ENCODE data around the gene MINDY3.
"Not testable (repeated sequence)": the region's sequence is repeated elsewhere in the genome, so short reads cannot be mapped to it uniquely, and the experiment has no call there.

Gene MINDY3

DNA sequence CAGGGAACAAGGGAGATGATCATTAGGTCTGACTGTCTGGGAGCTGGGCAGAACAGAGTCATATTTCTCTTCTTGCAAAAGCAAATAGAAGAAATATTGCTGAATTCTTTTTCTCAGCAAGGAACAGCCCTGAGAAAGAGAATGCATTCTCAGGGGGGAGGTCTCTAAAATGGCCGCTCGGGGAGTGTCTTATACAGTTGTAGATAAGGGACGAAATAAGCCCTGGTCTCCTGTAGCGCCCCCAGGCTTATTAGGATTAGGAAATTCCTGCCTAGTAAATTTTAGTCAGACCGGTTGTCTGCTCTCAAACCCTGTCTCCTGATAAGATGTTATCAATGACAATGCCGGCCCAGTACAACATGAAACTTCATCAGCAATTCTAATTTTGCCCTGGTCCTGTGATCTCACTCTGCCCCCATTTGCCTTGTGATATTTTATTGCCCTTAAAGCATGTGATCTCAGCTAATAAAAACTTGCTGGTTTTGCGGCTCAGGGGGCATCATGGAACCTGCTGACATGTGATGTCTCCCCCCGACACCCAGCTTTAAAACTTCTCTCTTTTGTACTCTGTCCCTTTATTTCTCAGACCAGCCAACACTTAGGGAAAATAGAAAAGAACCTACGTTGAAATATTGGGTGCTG, 9.8 kb downstream of the MINDY3 start:
- H3K4me3 ChIP-seq (ENCODE audit: low read length); H3K4me1 ChIP-seq (ENCODE audit: insufficient read depth, low read length); H3K27me3 ChIP-seq (ENCODE audit: insufficient read depth, low read length); H2AFZ ChIP-seq (ENCODE audit: low read depth, low read length); H3K9me3 ChIP-seq (ENCODE audit: low read length): not testable (repeated sequence)
- peaks cover 10% of the 10 kb centered on the region for H3K36me3 ChIP-seq (ENCODE audit: insufficient read depth, low read length)

DNA sequence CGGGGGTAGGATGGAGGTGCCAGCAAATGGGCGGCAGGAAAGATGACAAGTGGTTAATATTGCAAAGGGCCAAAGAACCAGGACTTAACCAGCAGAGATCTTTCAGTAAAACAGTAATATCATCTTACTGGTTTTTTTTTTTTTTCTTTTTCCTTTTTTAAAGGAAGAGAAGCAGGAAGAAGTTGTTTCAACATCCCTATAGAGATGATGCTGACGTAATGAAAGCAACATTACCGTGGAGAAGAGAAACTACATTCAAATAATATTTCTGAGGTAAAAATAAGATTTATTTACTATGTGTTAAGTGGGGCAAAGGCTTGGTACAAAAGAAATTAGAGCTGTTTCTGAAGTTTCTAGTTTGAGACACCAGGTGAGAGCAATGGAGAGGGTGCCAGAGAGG, 11.0 kb downstream of the MINDY3 start:
- no peaks in the 10 kb centered on the region for H3K9me3 ChIP-seq (ENCODE audit: low read length)
- no peak overlapping the region for H2AFZ ChIP-seq (ENCODE audit: low read depth, low read length)
- no peak overlapping the region for H3K4me3 ChIP-seq (ENCODE audit: low read length)
- H3K4me1 ChIP-seq (ENCODE audit: insufficient read depth, low read length): no peaks in the 10 kb centered on the region
- peaks cover 9% of the 10 kb centered on the region for H3K36me3 ChIP-seq (ENCODE audit: insufficient read depth, low read length)
- H3K27me3 ChIP-seq (ENCODE audit: insufficient read depth, low read length): no peaks in the 10 kb centered on the region

DNA sequence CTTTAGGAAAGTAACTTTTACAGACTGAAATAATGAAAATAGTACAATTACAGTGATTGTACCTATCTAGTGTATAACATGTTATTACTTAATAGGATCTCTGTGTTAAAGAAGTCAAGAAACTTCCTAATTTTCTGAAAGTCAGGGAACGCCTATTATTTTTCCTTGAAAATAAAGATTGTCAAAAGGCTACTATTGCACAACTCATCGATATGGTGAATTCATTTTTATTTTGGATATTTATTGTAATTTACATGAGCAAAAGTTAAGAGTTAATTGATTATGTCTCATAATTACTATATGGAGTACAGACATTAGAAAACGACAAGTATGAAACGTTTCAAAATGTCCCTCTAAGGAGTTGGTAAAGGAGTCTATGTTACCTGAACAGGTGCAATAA, 12.8 kb downstream of the MINDY3 start:
- no peaks in the 10 kb centered on the region for H3K9me3 ChIP-seq (ENCODE audit: low read length)
- H3K4me3 ChIP-seq (ENCODE audit: low read length): no peak overlapping the region
- no peaks in the 10 kb centered on the region for H3K4me1 ChIP-seq (ENCODE audit: insufficient read depth, low read length)
- no peak overlapping the region for H2AFZ ChIP-seq (ENCODE audit: low read depth, low read length)
- no peaks in the 10 kb centered on the region for H3K27me3 ChIP-seq (ENCODE audit: insufficient read depth, low read length)
- H3K36me3 ChIP-seq (ENCODE audit: insufficient read depth, low read length): peaks cover 6% of the 10 kb centered on the region

DNA sequence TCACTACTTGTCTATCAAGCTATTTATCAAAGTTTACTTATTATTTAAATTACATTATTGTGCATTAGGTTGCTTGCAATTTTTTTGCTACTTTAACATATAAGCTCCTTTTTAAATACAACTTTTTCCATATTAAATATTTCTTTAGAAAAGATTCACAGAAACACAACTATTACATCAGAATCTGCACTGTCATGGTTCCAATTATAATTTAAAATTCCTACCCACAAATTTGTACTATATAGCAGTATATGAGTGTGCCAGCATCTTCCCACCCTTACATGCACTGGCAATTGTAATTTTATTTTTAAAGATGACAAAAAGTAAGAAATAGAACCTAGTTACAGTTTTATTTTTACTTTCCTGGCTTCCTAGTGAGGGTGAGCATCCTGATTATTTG, 15.8 kb downstream of the MINDY3 start:
- Histone ChIP-seq H3K4me1 (ENCODE audit: insufficient read depth, low read length) (no peaks in the 10 kb centered on the region), H2AFZ (ENCODE audit: low read depth, low read length) (no peak overlapping the region), H3K9me3 (ENCODE audit: low read length) (no peaks in the 10 kb centered on the region), H3K4me3 (ENCODE audit: low read length) (no peak overlapping the region), H3K27me3 (ENCODE audit: insufficient read depth, low read length) (no peaks in the 10 kb centered on the region), H3K36me3 (ENCODE audit: insufficient read depth, low read length) (peaks cover 2% of the 10 kb centered on the region)

DNA sequence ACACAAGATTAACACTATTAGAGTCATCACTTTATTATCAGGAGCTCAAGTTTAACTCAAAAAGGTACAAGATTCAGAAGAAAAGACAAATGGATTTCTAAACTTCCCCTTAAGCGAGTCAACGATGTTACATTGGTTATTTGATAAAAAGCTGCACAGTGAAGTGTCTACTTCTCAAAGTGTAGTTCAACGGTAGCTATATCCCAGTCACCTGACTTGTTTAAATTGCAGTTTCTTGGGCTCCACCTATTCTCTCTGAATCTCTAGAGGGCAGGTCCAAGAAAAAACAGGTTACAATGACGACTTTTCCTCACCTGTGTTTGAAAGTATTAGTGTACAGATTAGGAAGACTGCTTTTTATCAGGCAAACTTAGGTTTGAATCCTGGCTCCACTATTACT, 16.6 kb downstream of the MINDY3 start:
- H3K4me3 ChIP-seq (ENCODE audit: low read length): no peak overlapping the region
- H3K9me3 ChIP-seq (ENCODE audit: low read length): no peaks in the 10 kb centered on the region
- H3K4me1 ChIP-seq (ENCODE audit: insufficient read depth, low read length): no peaks in the 10 kb centered on the region
- H2AFZ ChIP-seq (ENCODE audit: low read depth, low read length): no peak overlapping the region
- H3K27me3 ChIP-seq (ENCODE audit: insufficient read depth, low read length): no peaks in the 10 kb centered on the region
- peaks cover 2% of the 10 kb centered on the region for H3K36me3 ChIP-seq (ENCODE audit: insufficient read depth, low read length)

DNA sequence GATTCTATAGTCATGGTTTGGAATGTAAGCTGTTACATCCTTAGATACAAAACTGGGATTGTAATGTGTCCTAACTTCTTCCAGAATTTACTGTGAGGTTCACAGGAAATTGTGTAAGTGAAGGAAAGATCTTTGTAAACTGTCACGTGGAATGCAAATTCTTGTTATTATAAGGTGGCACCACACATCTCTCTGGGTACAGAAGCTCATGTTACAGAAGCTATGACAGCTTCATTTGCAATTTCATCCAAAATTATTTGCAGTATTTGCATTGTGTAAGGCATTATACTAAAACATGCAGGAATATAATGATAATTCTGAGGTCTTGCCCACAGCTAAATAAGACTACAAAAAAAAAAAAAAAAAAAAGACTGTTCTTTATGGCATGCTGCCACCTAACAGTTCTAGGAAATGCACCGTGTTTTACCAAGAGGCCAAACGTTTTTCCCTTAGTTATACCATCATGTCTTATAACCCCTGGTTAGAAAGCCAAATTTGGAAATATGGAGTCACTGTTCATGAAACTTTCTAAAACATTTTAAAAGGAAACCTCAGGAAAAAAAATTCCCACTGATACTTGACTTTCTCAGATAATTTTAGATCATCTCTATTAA, 17.6 kb downstream of the MINDY3 start:
- no peaks in the 10 kb centered on the region for H3K4me1 ChIP-seq (ENCODE audit: insufficient read depth, low read length)
- H3K4me3 ChIP-seq (ENCODE audit: low read length): no peak overlapping the region
- peaks cover 2% of the 10 kb centered on the region for H3K36me3 ChIP-seq (ENCODE audit: insufficient read depth, low read length)
- no peaks in the 10 kb centered on the region for H3K27me3 ChIP-seq (ENCODE audit: insufficient read depth, low read length)
- no peak overlapping the region for H2AFZ ChIP-seq (ENCODE audit: low read depth, low read length)
- H3K9me3 ChIP-seq (ENCODE audit: low read length): no peaks in the 10 kb centered on the region

DNA sequence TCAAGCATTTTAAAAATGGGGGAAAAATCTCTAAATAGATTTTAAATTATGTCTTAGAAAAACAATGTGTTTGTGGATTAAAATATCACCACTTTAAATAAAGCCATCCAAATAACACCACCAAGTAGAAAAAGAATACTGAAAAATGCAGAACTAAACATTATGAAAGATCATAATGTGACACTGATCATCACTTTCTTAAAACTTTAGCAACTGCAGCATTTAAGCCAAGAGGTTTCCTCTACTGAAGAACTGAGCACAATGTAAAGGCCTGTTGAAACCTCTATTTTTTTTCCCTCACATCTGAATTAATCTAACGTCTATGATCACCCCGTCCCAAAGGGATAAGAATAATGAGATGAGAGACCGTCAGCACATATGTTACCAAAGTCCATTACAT, 18.6 kb downstream of the MINDY3 start:
- H3K4me3 ChIP-seq (ENCODE audit: low read length): no peak overlapping the region
- no peaks in the 10 kb centered on the region for H3K4me1 ChIP-seq (ENCODE audit: insufficient read depth, low read length)
- no peaks in the 10 kb centered on the region for H3K27me3 ChIP-seq (ENCODE audit: insufficient read depth, low read length)
- H2AFZ ChIP-seq (ENCODE audit: low read depth, low read length): no peak overlapping the region
- no peaks in the 10 kb centered on the region for H3K9me3 ChIP-seq (ENCODE audit: low read length)
- peaks cover 2% of the 10 kb centered on the region for H3K36me3 ChIP-seq (ENCODE audit: insufficient read depth, low read length)

DNA sequence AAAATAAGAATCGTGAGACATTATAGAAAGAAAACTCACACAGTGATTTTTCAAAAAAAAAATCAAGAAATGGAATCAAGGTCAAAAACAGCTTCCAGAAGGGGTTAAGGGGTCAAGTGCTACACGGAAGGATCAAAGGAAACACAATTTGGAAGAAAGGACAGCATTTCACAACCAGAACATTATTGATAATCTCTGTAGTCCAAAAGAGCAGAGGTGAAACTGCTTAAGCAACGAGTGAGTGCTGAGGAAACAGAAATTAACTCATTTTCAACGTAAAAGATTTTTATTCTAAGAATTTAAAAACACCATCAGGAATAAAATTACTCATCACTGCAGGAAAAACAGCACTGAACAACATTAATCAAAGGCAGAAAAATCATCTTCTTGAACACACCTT, 23.5 kb downstream of the MINDY3 start:
- Histone ChIP-seq H2AFZ (ENCODE audit: low read depth, low read length) (no peak overlapping the region), H3K4me1 (ENCODE audit: insufficient read depth, low read length) (no peaks in the 10 kb centered on the region), H3K9me3 (ENCODE audit: low read length) (no peaks in the 10 kb centered on the region), H3K36me3 (ENCODE audit: insufficient read depth, low read length) (peaks cover 10% of the 10 kb centered on the region), H3K27me3 (ENCODE audit: insufficient read depth, low read length) (no peaks in the 10 kb centered on the region), H3K4me3 (ENCODE audit: low read length) (no peak overlapping the region)

DNA sequence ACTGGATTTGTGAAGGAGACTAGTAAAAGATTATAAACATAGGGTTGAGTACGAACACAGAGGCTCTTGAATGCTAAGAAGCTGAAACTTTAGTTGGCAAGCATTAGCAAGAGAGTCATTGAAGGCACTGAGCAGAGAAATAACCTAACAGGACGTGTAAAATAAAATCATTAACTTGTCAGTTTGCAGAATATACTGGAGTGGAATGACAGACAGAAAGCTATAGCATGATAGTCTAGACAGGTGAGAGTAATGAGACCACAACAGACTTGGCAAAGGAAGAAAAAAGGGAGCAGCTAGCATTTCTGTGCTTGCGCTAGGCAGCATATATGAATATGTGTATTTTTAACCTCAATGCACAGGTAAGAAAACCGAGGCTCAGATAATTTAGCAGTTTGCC, 30.8 kb downstream of the MINDY3 start:
- Histone ChIP-seq H3K4me3 (ENCODE audit: low read length) (no peak overlapping the region), H3K27me3 (ENCODE audit: insufficient read depth, low read length) (no peaks in the 10 kb centered on the region), H3K36me3 (ENCODE audit: insufficient read depth, low read length) (peaks cover 31% of the 10 kb centered on the region), H2AFZ (ENCODE audit: low read depth, low read length) (no peak overlapping the region), H3K4me1 (ENCODE audit: insufficient read depth, low read length) (no peaks in the 10 kb centered on the region), H3K9me3 (ENCODE audit: low read length) (no peaks in the 10 kb centered on the region)

DNA sequence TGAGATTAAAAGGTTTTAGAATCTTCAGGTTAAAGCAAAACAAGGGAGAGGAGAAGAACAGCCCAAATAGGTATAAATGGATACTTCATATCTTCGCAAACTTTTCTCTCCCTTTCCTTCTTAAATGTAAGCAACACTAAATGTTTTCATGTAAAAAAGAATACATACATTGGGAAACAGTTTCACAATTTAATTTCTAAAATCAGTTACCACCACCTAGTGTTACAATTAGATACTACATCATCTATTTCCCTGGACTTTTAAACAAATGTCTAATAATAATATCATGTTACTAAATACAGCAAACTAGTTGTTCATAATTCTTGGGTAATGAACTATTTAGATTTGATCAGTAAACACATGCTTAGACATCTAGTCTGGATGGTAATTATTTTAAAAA, 35.8 kb downstream of the MINDY3 start:
- Histone ChIP-seq H3K4me1 (ENCODE audit: insufficient read depth, low read length) (no peaks in the 10 kb centered on the region), H2AFZ (ENCODE audit: low read depth, low read length) (no peak overlapping the region), H3K4me3 (ENCODE audit: low read length) (no peak overlapping the region), H3K9me3 (ENCODE audit: low read length) (no peaks in the 10 kb centered on the region), H3K27me3 (ENCODE audit: insufficient read depth, low read length) (no peaks in the 10 kb centered on the region), H3K36me3 (ENCODE audit: insufficient read depth, low read length) (peaks cover 21% of the 10 kb centered on the region)

DNA sequence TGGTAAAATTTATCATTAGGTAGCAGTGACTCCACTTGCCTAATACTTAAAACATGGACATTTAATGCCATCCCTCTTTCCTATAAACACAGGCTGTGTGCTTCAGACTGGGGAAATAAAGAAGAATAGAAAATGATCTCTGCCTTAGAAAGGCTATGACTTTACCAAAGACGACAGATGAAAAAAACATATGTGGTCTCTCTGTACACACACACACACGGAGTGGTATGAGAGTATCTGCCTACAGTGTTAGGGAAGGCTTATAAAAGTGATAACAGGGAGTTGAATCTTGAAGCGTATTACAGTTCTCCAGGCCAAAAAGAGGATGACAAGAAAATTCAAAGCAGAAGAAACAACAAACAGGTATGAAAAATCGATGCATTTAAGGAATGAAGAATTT, 38.2 kb downstream of the MINDY3 start:
- Histone ChIP-seq H2AFZ (ENCODE audit: low read depth, low read length) (no peak overlapping the region), H3K36me3 (ENCODE audit: insufficient read depth, low read length) (peaks cover 17% of the 10 kb centered on the region), H3K4me1 (ENCODE audit: insufficient read depth, low read length) (no peaks in the 10 kb centered on the region), H3K4me3 (ENCODE audit: low read length) (no peak overlapping the region), H3K27me3 (ENCODE audit: insufficient read depth, low read length) (no peaks in the 10 kb centered on the region), H3K9me3 (ENCODE audit: low read length) (no peaks in the 10 kb centered on the region)

DNA sequence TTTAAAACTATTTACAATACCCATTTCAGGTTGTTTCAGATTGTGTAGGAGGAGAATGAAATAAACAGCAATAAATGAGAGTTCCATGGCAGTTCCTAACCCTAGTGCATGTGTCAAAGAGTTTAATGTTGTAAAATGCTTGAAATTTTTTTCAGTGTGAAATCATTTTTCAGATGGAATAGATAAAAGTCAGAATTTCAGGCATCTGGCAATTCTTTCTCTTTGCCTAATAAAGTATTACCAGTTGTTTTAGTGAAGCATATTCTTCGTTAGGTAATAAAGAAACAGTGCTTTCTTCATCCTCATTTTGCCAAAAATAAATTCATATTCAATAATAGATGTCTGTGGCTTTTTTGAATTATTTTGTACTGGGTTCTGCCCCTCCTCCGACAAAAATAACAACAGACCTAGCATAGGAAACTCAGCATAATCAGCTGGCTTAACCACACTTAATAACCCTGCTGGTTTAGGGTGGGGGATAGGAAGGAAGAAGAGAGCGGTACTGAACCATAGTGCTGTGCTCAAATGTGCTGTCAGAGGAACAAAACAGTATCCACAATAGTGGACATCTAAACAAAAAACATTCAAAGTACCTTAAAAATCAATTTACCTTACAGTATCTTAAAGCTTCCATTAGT, 39.1 kb downstream of the MINDY3 start:
- Histone ChIP-seq H3K27me3 (ENCODE audit: insufficient read depth, low read length) (no peaks in the 10 kb centered on the region), H3K36me3 (ENCODE audit: insufficient read depth, low read length) (peaks cover 17% of the 10 kb centered on the region), H2AFZ (ENCODE audit: low read depth, low read length) (no peak overlapping the region), H3K9me3 (ENCODE audit: low read length) (no peaks in the 10 kb centered on the region), H3K4me3 (ENCODE audit: low read length) (no peak overlapping the region), H3K4me1 (ENCODE audit: insufficient read depth, low read length) (no peaks in the 10 kb centered on the region)

DNA sequence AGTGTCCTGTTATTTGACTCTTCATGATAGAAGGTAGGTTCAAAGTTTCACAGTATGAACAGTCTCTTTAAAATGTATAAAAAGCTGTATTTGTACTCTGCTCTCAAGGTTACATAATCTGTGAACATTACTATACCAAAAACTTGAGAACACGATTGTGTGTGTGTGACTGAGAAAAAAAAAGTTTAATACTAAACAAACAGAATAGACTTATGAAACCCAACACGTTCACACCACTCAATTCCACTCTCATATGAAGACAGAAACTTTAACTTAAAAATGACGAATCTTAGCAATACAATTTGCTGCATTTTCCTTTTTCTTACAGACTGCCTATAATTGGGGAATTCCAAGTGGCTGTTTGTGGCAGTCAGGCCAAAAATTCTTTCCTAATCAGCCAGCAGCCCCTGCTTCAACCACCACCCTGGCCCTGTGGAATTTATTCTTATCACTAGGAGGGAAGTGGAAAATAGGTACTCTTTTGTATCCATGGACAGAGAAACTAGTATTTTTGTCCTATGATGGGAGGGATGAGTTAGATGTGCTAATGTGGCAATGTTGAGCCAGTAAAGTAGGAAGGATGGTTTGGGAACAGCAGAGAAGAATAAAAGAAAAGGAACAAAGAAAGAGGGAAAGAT, 42.8 kb downstream of the MINDY3 start:
- no peaks in the 10 kb centered on the region for H3K27me3 ChIP-seq (ENCODE audit: insufficient read depth, low read length)
- H3K4me1 ChIP-seq (ENCODE audit: insufficient read depth, low read length): no peaks in the 10 kb centered on the region
- no peaks in the 10 kb centered on the region for H3K9me3 ChIP-seq (ENCODE audit: low read length)
- no peak overlapping the region for H2AFZ ChIP-seq (ENCODE audit: low read depth, low read length)
- H3K4me3 ChIP-seq (ENCODE audit: low read length): no peak overlapping the region
- H3K36me3 ChIP-seq (ENCODE audit: insufficient read depth, low read length): peaks cover 12% of the 10 kb centered on the region
